HG02973 (cell line): ENCODE results near the gene TSPAN18.
A peak's percentile ranks its signal among the peaks of the same experiment; 100 is the strongest.

ENCODE experiments used
- ATAC-seq: cut with Tn5 transposase; IDR thresholded peaks from one replicate; pipeline ENCODE4 v1.9.1; 2021; ENCODE audit warnings: moderate library complexity; ENCODE audit not compliant: unreplicated experiment

The TSPAN18 gene

DNA sequence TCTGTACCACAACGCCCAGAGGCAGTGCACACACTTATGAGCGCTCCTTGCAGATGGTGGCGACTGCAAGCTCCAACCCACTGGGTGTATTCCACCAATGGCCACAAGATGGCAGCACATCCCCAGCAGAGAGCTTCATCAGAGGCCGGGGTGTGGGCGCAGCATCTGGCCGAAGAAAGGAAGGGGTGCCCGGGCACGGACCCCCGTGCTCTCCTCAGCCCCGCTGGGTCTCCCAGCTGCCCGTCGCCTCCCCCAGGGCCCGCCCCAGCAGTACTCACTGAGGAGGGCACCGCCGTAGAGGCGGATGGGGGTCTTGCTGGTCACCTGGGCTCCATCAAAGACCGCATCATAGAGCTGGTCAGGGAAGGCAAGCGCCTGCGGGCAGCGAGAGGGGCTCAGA, 209.8 kb downstream of the TSPAN18 start:
- peak; percentile 60 for ATAC-seq

DNA sequence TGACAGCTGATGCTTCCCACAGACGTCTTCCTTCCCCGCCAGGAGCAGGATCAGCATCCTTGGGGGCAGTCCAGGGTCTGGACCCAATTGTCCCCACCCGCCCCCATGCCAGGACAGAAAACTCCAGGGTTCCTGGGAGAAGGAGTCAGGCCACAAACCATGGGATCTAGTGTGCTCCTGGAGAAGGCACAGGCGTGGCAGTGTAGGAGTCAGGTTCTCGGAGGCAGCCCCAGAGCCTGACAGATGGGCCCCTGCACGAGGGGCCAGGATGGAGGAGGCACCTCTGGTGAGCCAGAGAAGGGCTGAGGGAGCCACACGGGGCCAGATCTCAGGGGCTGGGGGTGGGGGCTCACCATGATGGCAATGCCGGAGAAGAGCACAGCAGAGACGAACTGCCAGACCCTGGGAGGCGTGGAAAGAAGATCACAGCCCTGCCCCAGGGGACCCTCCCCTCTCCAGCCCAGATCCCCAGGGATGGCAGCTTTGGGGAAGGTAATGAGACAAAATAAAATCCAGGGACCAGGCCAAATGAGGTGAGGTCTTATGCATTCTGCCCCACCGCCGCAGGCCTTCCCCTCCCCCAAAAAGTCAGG, 210.3 kb downstream of the TSPAN18 start:
- ATAC-seq: no peak

DNA sequence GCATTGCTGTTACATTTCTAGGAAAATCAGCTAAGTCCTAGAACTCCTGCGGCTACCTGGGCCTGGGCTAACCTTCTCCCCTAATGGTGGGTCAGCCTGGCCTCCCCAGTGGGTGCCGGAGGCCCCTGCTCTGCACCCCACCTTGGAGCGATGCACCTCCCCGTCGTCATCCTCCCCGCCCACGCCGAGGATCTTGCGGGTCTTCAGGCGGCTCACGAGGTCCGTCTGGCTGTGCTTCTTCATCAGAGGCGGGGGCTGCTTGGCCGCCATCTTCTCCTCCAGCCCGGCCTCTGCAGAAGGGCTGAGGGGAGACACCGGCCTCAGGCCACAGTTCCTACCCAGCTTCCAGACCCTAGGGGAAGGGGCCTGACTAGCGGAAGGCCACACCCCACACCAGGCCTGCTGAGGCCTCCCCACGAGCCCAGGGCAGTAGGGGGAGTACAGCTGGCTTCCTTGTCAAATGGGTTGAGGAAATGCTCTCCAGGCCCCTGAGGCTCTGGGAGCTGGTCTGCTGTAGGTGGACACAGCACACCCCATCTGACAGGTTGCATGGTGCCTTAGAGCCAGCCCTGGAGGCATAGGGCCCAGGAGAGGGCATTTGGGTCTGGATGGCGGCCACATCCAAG, 211.4 kb downstream of the TSPAN18 start:
- ATAC-seq: no peak

DNA sequence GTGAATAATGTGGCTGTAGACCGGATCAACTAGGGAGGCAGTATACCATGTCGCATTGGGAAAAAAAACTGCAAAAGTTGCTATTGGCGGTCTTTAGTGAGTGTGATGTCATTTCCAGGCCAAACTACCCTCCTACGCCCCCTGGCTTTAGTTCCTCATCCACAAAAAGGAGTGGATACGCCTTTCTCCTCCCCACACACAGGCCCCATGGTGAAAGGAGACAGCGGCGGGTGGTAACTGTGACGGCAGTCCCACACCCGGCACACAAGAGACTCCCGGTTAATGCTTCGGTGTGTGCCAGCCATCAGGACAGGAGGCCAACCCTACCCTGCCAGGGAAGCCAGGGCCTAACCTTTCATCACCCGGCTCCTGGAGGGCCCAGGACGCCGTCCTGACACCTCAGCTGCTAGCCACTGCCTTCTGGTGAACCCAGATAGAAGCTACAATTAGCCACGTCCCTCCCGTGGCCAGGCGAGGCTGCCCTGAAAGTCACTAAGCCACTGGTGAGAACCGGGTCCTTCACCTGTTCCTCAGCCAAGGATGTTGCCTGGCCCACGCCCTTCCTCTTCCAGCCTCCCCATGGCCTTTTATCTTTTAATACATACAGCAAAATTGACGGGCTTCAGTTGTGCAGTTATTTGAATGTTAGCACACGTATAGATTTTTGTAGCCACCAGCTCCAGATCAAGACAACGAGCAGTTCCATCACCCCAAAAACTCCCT, 213.1 kb downstream of the TSPAN18 start:
- no peak for ATAC-seq

DNA sequence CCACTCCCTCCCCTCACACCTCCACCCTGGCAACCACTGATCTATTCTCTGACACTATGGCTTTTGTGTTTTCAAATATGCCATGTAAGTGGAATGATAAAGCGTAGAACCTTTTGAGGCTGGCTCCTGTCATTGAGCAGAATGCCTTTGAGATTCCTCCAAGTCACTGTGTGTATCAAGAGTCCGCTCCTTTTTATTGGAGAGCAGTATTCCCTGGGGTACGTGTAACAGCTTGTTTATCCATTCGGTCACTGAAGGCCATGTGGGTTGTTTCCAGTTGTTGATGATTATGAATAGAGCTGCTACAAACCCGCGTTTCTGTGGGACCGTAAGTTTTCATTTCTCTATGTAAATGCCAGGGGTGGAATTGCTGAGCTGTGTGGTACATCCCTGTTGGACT, 213.6 kb downstream of the TSPAN18 start:
- ATAC-seq: no peak

DNA sequence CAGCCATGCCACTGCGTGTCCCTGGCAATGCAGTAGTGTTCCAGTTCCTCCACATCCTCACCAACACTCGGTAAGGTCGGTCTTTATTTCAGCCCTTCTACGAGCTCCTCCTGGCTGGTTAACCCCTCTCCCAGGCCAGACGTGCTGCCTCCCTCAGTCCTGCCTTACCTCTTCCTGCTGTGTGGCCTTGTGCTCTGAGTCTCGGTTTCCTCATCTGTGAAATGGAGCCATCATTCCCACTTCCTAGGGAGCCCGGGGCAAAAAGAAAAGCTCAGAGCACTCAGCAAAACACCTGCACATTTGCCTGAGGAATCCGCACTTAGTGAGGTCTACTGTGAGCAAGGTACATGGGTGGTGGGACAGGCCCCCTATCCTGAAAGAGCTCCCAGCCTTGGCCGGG, 214.1 kb downstream of the TSPAN18 start:
- no peak for ATAC-seq

DNA sequence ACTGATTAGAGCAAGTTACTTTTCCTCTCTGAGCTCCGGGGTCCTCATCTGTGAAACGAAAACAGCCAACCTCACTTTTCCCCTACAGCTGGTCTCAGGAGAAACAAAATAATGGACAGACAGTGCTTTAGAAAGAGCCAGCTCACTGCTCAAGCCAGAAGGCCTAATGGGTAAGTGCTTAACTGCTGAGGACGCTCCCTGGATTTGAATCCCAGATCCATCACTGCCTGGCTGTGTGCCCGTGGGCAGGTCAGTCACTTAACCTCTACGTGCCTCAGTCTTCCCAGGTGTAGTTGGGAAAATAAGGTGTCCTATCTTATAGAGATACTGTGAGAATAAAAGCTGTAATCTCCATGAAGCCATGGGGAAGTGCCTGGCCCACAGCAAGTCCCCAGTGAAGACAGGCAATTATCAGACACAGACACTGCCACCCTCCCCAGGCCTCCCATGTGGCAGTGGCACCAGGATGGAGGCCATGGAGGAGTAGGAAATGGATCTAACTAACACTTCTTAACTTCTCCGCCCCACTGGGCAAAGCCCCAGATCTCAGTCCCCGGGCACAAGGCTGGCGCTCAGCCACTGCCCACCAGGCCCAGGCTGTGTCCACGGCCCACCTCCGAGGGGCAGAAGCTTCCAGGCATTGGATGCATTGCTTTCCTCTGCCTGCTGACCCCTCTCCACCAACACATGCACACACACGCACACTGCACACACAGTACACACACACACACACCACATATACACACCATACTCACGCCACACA, 214.7 kb downstream of the TSPAN18 start:
- ATAC-seq: no peak

DNA sequence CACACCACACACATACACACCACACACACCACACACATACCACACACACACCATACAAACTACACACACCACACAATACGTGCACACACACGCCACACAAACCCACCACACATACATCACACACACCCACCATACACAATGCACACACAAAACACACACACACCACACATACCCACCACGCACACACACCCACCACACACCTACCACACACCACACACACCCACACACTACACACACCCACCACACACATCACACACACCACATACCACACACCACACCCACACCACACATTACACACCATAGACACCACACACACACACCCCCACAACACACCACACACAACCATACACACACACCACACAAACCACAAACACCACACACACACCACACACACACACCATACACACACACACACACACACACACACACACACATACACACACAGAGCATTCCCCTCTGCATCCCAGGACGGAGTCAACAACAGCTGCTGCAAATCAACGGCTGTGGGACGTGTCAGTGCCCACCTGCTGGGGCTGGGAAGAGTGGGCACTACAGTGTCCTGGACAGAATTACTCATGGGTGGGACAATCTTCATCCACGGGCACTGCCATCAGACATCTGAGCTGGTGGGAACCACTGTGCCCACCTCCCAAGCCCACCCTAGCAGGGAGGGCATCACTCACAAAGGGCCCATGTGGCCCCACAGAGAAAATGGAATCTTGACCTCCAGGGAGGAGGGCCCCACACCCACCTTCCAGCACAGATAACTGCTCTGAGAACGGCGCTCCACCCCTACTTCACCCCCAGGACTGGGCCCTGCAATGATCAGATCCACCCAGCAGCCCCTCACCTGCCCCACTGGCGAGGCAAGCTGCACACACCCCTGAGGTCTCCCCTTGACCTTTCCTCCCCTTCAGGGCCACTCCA, 215.5 kb downstream of the TSPAN18 start:
- no peak for ATAC-seq

DNA sequence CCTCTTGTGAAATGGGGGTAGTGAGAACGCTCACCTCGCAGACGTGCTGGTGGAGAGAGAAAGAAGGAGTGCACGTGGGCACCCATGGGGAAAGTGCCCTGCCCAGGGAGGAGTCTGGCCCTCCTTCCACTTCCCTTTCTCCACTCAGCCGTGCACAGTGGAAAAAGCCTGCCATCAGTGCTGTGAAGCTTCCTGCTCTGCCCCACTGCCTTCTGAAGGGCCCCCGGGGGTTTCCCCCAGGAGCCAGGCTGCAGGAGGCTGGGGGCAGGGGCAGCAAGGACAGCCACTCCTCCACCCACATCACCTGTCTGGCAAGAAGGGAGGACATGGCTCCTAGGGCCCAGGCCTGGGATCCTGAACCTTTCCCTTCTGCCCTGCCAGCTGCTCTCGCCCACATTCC, 216.4 kb downstream of the TSPAN18 start:
- ATAC-seq: no peak

DNA sequence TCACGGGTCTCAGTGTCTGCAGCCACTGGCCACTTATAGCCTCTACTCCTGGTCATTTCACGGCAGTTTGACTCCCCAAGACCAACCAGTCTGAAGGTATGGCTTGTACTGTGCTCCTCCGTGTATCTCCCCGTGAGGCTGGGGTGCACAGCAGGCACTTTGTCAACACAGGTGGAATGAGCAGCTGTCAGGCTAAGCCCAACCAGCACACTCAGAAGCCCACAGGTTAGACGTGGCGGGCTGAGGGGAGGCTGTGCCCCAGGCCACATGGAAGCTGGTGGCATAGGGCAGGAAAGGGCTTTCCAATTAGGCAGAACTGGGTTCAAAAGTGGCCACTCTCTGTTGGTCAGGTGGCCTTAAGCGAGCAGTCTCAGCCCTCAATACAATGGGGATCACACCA, 216.9 kb downstream of the TSPAN18 start:
- ATAC-seq: no peak

DNA sequence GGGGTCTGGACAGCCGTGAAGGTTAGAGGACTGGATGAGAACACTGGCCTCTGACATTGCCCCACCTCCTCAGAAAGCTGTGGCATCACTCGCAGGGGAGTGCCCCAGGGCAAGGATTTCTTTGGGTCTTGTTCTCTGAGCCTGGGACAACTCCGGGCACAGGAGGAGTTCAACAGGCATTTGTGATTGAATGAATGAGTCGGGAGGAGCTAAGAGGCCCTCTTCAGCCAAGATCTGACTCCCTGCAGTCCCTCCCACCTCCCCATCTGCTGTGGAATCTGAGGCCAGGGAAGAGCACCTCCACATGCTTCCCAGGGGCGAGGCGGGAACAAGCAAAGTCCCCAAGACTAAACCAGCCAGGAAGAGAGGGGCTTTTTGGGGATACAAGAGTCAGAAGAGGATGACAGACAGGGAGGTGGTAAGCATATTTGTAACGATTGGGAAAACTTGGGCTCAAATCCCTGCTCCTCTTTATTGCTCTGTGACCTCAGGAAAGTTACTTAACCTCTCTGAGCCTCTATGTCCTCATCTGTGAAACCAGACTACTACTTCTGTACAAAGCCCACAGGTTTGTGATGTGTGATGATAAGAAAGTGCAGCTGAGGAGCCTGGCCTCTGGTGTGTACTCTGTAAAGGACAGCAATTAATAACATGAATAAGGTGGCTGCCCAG, 217.6 kb downstream of the TSPAN18 start:
- ATAC-seq: no peak

DNA sequence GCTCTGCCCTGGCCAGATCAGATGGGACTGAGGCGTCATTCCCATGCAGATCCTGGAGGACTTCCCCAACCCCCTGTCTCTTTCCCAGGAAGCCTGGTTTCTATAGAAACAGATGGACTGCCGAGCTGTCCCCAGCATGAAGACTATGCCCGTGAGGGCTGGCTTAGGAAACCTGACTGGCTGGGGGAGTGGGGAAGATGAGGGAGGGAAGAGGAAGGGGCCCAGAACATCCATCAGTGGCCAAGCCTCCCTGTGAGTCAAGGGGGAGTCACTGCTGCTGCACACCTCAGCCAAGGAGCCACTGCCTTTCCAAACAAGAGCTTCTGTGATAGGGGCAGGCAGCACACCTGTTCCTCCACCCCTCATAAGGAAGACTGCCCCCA, 218.1 kb downstream of the TSPAN18 start:
- no peak for ATAC-seq

DNA sequence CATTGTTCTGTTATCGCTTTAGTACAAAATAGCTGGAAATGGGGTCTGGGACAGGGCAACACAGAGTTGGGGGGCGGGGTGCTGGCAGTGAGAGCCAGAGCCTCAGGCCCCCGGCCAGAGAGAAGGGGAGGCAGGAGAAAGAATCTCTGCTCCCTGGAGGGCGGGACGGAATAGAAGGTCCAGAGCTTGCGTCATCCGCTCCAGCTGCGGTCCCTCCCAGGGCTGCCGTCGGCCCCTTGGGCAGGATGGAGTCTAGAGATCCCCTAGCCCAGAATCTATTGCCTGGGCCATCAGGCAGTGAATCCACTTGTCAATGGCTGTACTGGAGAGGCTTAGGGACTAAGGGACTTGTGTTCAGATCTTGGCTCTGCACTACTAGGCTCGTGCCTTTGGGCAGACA, 218.9 kb downstream of the TSPAN18 start:
- no peak for ATAC-seq

DNA sequence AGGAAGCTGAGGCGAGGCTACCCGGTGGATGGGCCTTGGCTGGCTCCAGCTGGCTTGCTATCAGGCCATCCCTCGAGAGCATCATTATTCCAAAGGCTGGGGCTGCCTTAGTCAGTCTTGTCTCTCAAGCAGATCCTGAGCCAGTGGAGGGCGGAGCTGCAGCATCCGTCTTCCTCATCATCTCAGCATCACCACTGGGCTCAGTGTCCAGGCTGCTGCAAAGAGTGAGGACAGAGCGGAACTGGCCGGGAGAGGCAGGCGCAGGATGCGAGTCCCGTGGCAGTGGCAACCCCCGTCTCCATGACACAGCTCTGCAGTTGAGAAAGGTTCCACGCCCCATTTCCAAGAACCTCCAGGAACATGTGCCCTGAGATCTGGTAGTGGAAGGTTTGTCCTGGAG, 219.5 kb downstream of the TSPAN18 start:
- ATAC-seq: no peak

DNA sequence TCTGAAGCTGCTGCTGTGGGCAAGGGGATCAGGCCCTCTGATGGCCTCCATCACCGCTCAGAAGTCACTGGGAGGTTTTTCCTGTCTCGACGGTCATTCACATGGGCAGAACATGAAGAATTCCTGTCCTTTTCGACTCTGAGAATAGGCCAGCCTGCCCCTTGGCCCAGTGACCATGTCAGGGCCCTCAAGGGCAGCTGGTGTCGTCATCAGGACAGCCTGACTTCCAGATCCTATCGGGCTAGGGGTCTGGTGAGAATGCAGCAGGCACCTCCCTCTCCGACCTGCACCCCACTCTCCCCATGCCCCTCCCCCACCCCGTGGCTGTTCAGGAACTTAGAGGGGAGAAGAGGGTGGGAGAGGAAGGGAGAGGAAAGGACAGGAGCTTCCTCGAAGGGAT, 220.4 kb downstream of the TSPAN18 start:
- ATAC-seq: no peak

DNA sequence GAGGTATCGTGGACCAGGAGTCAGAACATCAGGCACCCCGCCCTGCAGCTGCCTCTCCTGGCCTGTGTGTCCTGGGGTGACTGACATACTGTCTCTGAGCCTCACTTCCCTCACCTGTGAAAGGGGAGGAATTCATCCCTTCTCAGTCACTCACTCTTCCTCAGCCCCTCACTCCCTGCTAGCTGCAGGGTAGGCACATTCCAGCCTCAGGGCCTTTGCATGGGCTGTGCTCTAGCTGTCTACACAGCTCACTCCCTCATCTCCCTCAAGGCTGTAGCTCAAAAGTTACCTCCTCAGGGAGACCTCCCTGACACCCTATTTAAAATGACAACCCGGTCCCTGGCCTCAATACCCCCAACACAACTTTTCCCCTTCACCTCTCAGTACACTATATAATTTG, 221.4 kb downstream of the TSPAN18 start:
- ATAC-seq: no peak

DNA sequence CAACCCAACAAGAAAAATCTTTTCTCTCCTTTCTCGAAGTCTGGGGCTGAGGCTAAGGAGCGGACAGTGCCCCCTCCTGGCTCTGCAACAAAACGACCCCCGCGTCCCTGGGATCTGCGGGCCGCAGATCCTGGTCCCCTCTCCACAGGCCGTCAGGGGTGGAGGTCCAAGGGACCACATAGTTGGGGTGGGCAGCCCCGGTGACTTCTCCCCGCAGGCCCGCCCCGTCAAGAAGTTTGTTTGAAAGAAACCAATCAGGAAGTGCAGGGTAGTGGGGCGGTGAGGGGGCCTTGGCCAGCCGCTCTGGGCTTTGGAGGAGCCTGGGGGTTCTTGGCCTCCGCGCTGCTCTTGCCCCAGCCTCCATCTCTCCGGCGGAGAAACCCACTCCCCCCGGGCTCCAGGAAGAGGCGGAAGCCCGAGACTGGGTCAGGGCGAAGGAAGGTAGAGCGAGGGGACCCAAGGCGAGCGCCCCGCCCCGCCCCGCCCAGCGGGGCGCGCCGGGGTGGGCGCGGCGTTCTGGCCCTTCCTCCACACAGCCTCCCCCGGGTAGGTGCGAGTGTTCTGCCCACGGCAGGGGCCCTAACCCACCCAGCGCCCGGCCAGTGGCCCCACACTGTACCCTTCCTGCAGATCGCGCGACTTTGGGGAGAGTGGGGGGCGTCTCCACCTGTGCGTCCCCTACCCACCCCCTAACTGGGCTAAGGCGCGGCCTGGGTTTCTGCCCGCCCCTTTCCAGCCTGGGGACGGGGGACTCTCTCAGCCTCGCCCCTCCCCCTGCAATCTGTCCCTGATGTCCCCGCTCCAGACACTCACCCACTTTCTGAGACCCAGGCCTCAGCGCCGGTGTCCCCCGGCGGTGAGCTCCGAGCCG, 222.6 kb downstream of the TSPAN18 start:
- ATAC-seq: no peak

DNA sequence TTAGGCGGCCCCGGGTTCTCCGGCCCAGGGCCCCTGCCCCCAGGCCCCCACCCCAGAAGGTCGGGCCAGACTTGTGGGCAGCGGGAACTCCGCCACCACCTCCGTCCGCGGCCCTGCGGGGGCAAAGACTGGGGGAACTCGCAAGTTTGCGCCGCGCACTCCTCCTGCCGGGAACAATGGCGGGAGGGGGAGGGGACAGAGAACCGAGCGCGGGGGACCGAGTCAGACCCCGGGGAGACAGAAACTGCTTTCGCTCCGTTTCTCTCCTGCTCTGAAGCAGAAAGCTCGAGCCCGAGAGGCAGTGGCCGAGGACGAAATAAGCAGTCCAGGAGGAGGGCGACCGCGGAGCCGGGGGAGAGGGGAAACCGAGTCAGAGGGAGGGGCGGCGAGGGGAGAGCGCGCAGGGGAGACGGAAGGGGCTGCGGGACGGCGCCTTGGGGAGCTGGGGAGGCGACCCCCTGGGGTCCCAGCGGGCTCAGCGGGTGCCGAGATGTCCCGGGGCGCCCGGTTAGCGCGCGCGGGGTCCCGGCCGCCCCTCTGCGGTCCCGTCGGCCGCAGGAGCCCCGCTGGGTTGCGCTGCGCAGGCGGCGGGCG, 223.4 kb downstream of the TSPAN18 start:
- no peak for ATAC-seq
